GM15510 (cell line): ENCODE measurements around the gene GRIK3.

Source experiments
- POLR2A ChIP-seq: IDR thresholded peaks from 3 replicates; pipeline ENCODE4 v1.6.1; 2011; ENCODE audit warnings: borderline replicate concordance; ENCODE audit not compliant: insufficient read length; ENCODE audit errors: extremely low read depth

The GRIK3 gene

DNA sequence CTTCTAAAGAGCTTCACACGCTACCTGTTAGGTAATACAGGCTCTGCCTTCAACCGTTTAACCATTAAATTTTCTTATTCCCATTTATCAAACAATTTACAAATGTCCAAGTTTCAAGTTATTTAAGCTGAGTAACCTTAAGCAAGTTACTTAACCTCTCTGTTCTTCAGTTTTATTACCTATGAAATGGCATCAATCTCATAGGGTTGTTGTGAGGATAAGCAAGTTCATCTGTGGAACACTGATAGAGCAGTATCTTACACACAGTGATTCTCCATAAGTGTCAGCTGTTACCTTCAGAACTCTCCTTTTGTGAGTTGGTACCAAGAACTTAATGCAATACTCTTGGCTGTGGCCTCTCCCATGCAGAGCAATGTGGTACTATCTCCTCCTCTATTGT lies 40.0 kb downstream of the GRIK3 start:
- no peak for TF ChIP-seq POLR2A

DNA sequence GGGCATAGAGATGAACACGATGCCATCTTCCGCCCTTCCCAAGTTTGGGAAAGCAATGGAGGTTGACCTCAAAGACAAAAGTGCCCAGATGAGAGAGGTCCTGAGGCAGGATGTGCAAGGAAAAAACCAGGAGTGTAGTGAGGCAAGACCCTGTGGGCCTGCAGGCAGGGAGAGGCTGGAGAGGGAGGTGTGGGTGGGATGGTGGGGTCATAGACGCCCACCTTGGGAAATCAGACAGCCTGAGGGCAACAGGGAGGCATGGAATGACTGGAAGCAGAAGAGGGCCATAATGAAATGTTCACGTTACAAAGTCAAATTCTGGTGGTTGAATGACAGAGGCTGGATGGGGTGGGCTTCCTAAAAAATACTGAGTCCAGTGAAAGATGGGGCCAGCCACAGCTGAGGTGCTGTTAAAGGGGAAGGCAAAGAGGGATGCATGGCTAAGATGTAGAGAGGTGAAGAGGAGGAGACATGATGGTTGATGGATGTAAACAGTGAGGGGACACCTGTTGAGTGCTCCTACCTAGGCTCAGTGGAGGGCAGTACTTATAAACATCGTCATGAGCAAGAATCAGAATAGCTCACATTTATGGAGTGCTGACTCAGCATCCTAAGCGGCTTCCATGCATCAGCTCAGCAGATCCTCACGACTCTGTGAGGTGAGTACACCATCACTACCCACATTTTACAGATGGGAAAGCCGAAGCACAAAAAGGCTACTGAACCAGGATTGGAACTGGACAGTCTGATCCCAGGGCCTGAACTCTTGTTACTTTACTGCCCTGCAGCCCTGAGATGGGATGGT lies 42.0 kb downstream of the GRIK3 start:
- TF ChIP-seq POLR2A = no peak

DNA sequence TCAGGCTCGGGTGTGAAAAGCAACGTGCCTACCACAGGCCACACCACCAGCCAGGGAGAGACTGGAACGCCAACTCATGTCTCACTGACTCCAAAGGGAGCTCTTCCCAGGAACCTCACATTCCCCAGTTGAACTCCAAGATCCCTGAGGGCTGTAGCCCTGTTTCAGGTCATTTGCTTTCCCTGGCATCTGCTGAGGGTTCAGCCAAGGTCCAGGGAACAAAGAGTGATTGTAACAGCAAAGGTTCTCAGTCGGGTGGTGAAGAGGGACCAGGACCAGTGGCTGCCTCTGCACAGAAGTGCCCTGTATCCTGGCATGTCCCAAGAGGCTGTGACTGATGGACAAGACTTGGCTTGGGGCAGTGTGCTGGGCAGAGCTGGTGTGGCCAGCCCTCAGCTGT lies 42.8 kb downstream of the GRIK3 start:
- TF ChIP-seq POLR2A = no peak

DNA sequence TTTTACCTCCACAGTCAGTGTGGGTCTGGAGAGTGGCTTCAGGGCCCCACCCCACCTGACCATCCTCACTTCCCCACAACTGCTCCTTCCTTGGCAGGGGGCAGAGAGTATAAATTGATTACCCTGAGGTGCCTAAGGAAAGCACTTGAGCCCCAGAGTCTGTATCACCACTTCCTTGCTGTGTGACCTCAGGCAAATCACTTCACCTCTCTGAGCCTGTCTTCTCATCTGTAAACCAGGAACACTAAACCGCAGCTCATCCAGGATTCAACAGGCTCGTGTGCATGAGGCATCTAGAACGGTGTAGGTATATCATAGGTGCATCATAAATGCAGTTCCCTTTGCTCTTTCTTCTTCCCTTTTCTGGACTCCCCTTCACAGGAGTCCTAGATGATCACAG lies 43.4 kb downstream of the GRIK3 start:
- TF ChIP-seq POLR2A = no peak

DNA sequence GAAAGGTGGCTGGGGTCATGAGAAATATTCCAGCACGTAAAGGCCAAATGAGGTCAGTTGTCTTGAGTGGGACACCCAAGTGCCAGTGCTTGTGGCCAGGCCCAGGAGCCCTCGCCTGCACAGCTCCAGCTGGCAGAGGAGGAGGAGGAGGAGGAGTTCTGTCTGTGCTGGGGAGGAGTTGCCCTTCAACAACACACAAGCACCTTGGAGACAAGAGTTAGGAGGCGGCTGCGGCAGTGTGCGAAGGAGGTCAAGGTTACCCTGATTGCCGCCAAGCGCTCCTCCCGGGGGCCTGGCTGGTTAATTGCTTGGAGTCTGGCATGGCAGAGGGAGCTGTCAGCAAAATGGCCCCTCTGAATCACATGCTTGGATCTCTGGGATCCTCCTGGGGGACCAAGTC lies 45.1 kb downstream of the GRIK3 start:
- TF ChIP-seq POLR2A = no peak

DNA sequence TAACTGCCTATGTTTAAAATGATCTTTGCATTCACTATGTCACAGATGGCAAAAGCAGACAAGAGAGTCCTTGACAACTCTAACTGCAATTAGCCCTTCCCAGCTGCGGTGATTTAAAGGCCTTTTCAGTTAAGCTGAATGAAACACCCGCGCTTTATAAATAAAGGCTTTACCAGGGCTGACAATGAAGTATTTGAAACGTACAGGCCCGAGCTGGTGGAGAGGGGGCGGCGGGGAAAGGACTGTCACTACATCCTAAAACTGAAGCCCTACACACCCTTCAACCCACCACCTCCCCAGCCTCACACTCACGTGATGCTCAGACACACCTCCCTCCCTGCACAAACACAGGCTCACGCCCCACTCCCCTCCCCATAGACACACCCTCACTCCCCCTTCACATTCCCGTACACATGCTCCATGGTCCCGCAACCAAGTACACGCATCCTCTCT lies 45.5 kb downstream of the GRIK3 start:
- no peak for TF ChIP-seq POLR2A

DNA sequence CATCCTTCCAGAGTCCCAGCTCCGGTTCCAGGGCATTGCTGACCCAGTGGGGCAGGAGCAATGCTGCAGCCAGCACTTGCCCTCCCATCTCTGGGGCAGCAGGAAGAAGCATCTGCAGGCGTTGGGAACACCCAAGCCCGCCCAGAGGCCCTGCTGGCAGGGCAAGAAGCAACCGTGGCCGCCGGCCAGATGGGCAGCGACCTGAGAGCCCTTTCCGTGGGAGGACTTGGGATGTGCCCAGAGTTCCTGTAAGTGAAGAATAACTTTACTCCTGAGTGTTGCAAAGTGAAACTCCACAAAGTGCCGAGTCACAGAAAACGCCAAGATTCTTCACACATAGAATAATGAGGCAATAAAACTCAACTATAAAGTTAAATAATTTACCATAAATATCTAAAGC lies 46.0 kb downstream of the GRIK3 start:
- no peak for TF ChIP-seq POLR2A

DNA sequence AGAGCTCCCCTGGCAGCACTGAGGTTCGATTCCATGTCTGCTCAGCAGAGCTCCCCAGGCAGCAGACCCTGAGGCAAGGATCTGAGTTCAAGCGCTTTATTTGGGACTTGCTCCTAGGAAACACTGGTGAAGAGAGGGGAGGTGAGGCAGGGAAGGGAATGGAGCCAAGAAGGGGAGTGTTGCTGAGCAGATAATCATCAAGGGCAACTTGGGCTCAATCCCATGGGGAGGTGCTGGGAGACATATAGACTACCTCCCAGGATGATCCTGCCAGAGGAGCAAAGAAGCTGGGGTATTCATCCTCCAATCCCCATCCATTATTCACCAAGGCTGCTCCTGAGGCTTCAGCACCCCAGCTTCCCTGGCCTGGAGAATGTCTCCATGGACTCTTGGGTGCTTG lies 47.0 kb downstream of the GRIK3 start:
- TF ChIP-seq POLR2A = no peak

DNA sequence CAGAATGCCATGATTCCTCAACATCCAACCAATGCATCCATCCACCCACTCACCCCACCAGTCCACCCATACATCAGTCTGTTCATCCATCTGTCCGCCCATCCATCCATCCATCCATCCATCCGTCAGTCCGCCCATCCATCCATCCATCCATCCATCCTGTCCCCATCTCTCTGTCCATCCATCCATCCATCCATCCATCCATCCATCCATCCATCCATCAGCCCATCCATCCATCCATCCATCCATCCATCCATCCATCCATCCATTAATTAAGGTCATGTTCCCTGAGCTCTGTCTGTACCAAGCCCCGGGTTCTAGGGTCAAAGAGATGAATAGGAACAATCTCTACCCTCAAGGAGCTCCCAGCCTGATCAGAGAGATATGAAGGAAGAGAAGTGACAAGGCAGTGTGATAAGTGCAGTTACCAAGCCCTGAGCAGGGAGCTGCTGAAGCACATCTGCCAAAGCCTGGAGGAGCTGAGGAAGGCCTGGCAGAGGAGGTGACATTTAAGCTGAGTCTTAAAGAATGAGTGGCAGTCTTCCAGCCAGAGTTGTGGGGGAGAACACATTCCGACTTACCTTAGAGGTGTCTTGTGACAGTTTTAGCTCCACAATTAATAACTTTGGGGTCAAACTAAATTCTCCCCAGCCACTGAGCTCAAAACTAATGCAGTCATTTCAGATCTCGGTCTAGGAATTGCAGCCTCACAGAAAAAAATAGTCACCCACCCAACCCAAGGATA lies 47.9 kb downstream of the GRIK3 start:
- no peak for TF ChIP-seq POLR2A

DNA sequence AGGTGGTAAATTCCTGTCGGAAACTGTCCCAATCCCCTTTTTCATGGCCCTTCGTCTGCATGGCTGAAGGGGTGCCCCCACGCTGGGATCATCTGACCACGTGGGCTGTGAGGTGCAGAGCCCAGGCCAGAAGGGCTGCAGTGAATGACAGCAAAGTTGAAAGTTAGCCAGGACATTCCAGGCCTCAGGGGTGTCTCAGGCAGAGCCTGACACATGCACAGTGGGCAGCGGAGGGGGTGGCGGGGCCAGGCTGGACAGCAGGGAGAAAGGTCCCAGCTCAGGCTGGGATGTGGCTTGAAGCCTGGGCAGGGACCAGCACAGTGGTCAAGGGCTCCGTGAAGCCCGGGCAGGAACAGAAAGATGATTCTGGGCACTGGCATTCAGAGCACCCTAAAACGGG lies 49.6 kb downstream of the GRIK3 start:
- no peak for TF ChIP-seq POLR2A

DNA sequence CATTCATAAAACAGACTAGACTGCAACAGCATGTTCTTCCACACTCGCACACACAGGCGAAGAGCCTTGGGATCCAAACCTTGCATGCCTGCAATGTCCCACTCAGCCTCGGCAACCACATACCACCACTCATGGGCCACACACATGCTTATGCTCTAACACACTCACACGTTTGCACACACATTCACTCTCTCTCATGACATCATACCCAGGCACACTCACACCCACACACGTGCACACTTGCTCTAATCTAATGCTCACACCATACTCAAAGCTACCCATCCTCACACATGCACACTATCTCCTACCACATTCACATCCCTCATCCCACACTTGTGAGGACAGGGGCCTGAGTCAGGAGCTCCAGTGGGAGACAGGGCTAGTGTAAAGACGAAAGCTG lies 50.3 kb downstream of the GRIK3 start:
- TF ChIP-seq POLR2A = no peak

DNA sequence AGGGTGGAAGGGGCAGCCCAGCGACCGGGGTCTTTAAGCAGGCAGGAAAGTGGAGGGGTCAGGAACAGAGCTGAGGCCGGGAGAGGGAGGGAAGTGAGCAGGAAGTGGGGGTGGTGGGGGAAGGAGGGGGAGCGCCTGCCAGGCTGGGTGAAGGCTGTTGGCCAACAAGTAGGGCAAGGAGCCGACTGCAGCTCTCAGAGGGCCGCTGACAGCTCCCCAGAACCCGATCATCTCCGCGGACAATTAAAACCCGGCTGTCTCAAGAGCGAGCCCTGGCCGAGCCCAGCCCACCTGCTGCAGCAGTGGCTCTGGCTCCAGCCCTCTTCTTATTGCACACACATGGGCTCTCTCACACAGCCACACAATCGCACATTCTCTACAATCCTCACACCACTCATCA lies 51.6 kb downstream of the GRIK3 start:
- no peak for TF ChIP-seq POLR2A

DNA sequence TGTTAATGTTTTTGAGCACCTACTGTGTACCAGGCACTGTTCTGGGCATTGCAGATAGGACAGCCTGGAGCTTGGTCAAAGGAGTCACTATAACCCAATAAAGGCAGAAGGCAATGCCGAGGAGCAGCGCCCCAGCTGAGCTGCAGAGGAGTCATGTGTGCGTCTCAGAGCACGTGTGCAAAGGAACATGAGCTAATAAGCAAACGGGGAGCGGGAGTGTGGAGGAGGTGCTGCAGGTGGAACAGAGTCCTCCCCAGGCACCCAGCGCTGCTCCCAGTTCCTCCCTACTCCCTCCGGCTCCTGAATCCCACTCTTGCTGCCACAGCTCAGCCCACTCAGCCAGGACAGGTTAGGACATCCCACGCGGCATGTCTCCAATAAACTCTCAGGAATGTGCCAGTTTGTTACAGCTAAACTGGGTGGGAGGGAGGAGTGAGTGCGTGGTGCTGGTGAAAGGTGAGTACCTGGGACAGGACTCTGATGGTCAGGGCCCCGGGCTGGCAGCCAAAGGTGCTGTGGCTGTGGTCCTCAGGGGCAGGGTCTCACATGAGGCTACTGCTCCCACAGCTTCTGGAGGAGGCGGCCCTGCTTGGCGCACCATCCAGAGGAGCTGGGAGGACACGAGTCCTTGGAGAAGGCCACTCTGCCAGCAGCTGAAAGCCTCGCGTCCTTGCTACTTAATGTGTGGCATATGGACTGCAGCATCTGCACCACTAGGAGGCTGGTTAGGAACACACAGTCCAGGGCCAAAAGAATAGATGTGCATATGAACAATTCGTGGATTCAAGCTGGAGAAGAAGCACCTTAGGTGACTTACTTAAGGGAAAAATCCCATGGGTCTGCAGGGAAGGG lies 52.3 kb downstream of the GRIK3 start:
- no peak for TF ChIP-seq POLR2A

DNA sequence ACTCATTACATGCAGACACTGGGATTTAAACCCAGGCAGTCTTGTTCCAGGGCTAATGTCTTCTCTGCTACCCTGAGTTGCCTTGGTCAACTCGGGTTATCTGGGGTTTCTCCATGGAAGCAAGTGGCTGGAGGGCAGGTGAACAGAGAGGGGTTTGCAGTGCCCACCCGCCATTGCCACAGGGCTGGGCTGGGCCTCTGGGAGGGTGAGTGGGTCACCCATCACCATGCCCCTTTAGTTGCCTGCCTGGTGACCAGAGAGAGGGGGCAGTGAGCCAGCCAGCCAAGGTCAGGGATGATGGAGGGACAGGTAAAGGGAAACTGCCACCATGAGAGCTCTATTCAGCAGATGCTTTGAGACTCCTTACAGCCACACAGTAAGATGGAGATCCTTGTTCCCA lies 53.2 kb downstream of the GRIK3 start:
- TF ChIP-seq POLR2A = no peak
